NB4 (cell line): Measurements from ENCODE around the gene C11orf58.

Experiments used
- MYC ChIP-seq: IDR thresholded peaks from 2 replicates; pipeline ENCODE4 v1.6.1; 2011; ENCODE audit warnings: low read depth, low read length
- POLR2A ChIP-seq: IDR thresholded peaks from 2 replicates; pipeline ENCODE4 v1.6.1; 2011; ENCODE audit warnings: mild to moderate bottlenecking; ENCODE audit not compliant: insufficient read length; ENCODE audit errors: extremely low read depth
- TF ChIP-seq, protein P1 (sequence below): IDR thresholded peaks from one replicate; pipeline ENCODE4 v1.5.1; 2012; ENCODE audit warnings: low read depth, low read length

DNA sequence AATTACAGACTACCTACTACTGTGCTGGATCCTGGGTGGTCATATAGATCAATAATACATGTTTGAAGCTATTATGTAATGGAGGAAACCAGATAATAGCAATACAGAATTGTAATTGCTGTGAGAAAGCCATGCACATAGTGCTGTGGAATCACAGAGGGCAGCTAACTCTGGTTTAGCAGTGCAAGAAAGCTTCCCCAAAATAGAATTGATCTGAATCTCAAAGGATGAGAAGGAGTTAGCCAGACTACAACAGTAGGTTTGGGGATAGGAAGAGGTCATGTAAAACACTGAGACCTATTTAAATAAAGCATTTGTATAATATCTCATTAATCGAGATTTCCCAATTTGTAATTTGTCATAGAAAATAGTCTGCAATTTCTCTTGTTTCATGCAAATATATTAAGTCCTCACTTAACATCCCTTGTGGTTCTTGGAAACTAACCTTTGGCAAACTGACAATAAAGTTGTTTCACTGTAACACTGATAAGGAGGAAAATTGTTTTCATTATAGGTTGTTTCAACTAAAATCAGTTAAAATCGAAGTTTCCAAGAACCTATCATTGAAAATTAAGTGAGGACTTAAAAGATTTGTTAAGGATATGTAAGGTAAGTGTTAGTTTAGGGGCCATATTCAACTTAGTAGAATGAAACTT, 7.6 kb downstream of the C11orf58 start:
- TF ChIP-seq, protein P1, sequence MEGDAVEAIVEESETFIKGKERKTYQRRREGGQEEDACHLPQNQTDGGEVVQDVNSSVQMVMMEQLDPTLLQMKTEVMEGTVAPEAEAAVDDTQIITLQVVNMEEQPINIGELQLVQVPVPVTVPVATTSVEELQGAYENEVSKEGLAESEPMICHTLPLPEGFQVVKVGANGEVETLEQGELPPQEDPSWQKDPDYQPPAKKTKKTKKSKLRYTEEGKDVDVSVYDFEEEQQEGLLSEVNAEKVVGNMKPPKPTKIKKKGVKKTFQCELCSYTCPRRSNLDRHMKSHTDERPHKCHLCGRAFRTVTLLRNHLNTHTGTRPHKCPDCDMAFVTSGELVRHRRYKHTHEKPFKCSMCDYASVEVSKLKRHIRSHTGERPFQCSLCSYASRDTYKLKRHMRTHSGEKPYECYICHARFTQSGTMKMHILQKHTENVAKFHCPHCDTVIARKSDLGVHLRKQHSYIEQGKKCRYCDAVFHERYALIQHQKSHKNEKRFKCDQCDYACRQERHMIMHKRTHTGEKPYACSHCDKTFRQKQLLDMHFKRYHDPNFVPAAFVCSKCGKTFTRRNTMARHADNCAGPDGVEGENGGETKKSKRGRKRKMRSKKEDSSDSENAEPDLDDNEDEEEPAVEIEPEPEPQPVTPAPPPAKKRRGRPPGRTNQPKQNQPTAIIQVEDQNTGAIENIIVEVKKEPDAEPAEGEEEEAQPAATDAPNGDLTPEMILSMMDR = no peak
- TF ChIP-seq MYC = no peak
- TF ChIP-seq POLR2A = no peak
